HUDEP-2 (cell line): ENCODE data around the gene TSPAN4.

ENCODE experiments used
- DNase-seq, 76 experiments: peaks; one replicate each; lab custom pipeline; 2025; ENCODE audit not compliant: unreplicated experiment in 76 of 76; lab: John Stamatoyannopoulos, UW

The TSPAN4 gene, protein sequence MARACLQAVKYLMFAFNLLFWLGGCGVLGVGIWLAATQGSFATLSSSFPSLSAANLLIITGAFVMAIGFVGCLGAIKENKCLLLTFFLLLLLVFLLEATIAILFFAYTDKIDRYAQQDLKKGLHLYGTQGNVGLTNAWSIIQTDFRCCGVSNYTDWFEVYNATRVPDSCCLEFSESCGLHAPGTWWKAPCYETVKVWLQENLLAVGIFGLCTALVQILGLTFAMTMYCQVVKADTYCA

DNA sequence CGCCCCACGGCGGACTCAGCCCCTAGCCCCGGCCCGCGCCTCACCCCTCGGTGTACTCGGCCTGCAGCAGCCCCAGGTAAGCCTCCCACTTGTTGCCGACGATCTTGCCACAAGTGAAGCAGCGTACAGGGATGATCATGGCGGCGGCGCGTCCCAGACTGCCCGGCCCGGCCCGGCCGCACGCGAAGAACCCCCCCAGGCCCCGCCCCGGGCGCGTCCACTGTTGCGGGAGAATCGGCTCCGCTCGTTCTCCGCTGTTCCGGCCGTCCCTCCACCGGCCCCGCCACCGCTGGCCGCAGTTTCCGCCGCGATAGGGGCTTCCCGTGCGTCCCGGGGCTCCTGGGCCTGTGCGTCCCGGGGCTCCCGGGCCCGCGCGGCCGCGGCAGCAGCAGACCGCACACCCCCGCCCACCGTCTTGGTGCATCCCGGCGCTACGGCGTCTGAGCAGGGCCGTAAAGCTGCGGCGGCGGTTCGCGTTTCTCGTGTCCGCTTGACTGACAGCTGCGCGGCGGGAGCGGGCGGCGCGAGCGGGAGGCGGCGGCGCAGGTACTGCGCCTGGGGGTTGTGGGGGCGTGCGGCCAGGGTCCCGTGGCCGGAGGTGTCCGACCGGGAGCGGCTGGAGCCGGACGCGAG lies at the start of gene TSPAN4, which contains the start of gene POLR2L:
TSS of gene TSPAN4 (plus strand) at position 483 of the 633 bp plus-strand sequence. CDS start 7,453 bp downstream, outside the sequence.
TSS of gene POLR2L (minus strand) at position 160 of the 633 bp plus-strand sequence. CDS start at position 139, 21 bp downstream.
- DNase-seq = peak in 75 of 76 experiments; percentile 25 to 97 (median 78)

DNA sequence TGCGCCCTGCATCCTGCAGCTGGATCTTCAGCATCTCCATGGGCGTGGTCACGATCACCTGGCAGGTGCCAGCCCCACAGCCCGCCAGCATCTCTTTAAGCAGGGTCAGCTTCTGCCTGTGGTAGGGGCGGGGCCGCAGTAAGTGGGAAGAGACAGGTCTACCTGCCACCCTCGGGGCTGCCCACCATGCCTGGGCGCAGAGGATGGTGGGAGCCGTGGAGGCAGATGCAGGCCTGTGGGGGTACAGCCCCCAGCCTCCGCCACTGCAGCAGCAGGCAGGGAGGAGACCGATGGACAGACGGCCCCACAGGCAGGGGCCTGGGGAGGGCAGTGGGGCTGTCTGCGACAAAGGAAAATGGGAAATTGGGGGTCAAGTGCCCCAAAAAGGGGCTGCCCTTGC lies 49.8 kb upstream of the TSPAN4 start:
- DNase-seq = no peak

DNA sequence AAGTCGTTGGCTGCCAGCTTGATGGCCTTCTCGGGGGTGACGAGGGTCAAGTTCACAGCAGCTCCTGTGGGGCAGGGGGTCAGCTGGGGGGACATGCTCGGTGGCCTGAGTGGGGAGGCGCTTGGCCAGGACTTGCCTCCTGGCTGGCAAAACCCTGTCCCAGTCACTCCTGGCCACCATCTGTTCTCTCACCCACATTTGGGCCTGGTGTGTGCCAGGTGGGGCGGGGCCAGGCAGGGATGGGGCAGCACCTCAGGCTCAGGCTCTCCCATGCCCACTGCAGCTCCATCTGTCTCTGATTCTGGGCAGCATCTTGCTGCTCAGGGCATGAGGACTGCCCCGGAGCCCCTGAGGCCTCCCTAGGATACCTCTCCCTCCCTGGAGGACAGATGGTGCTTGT lies 49.1 kb upstream of the TSPAN4 start:
- DNase-seq = no peak

DNA sequence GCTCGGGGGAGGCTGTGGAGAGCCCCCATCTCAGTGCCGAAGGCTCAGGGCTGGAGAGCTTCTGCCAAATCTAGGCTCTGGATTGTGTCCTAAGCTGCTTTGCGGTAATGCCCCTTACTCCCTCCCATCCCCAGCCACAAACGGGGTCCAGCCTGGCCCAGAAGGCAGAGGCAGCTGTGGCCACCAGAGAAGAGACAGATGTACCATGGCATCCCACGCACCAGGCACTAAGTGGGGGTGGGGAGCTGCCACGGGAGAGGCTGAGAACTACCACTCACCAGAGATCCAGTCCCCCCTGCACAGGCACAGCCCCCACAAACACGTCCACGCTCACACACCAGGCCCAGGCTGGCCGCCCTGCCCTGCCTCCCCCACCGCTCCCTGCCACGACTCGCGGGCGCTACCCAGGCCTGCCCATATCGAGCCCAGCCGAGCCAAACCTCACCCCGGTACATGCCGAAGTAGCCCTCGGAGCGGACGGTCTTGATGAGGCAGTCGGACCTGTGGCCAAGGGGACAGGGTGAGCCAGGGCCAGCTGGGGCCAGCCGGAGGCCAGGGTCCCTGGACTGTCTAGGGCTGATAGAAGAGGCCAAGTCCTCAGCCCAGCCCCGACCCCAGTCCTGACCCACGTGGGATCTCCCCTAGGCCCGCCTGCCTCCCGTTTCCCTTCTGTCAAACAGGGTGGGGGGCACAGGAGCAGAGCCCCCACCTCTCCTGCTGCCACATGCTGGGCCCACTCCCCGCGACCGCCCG lies 48.5 kb upstream of the TSPAN4 start:
- DNase-seq = no peak

DNA sequence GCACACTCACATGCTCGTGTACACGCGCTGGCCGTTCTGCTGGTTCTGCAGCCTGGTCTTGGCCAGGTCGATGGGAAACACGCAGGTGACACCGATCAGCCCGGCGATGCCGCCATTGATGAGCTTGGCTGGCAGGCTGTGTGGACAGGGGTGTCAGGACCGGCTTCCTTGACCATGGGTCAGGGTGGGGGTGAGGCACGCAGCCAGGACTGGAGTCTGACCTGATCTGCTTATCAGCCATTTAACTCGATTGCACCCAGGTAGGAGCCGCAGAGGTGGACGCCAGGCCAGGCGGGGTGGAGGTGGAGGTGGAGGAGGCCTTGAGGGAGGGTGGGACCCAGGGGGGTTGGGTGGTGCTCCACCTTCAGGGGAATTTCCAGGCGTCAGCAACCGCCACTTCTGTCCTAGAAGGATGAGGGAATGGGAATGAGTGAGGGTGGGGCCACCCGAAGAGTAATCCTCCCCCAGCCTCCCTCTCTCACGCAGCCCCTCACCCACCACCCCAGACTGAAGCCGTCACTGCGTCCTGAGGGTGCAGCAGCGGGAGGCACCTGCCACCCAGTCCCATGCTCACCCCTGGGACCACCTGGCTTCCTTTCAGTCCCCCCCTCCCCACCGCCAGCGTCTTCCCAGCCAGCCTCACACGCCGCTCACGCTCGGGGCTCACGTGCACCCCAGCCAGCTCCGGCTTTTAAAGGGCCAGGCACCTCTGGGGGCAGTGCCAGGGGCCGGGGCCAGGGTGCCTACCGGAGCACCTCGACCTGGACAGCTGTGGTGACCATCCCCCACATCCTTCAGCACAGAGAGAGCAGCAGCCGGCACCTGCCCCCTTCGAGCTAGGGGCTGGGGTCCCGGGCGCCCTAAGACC lies 47.7 kb upstream of the TSPAN4 start:
- no peak for DNase-seq

DNA sequence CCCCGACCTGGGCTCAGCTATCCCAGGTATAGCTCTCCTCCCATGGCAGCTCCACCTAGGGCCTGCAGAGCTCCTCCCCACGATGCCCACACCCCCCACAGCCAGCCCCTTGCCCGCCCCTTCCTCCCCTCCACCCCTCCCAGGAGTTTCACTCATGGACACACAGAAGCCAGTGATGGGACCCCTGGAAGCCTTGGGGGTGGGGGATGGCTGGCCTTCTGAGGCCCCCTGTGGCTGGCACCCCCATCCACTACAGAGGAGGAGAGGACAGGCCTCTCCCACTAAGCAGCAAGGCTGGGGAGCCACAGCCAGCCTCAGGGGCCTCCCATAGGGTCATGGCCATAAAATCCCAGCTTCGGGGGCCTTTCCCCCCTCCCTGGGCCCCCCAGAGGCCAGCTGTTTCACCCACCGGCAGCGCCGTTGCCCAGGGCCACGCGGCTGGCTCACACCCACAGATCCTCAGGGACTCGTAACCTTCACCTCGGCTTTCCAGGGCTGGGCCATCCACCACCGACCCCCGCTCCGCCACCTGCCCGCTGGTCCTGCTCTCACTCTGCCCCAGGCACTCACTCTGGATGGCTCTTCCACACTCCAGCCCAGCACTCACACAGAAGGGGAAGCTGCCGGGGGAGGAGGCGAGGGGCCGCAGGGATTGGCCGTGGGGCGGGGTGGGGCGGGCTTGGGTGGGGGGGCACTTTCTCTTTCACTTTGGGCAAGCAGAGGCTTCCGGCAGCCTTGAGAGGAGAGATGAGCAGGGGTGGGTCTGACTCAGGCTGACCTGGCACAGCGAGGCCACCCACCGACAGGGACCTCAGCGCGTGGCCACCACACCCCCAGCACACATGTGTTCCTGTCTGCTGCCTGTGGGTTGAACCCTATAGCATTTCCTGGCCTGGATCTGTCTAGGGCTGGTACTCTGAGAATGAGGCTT lies 46.8 kb upstream of the TSPAN4 start:
- DNase-seq = peak in 61 of 76 experiments; percentile 6 to 82 (median 59)

DNA sequence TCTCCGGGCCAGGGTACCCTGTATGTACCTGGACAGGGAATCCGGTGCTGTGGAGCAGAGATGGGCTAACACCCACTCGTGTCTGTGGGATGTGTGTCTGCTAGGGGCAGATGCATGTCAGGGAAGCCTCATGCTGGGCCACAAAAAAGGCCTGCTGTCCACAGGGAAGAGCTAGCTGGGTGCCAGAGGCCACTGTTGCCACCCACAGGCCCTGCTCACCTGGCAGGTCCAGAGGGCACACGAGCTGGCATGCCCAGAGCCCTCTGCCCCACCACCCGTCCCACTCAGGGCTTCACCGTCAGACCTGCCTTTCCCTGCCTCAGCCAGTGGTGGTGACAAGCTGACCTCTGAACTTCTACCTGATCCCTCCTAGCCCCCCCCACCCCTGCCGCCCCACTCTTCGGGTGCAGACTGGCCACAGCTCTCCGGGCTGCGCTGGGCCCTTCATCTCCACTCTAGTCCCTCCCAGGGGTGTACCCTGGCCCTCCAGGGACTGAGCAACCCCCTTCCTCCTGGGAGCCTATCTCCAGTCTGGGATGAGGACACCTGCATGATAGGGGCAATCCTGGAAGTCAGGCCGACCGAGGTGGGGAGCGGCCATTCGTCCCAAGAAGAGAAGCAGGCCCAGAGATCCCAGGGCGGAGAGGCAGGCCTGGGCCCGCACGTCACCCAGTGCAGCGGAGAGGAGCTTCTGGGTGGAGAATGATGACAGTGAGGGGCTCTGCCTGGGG lies 45.9 kb upstream of the TSPAN4 start:
- DNase-seq = no peak

DNA sequence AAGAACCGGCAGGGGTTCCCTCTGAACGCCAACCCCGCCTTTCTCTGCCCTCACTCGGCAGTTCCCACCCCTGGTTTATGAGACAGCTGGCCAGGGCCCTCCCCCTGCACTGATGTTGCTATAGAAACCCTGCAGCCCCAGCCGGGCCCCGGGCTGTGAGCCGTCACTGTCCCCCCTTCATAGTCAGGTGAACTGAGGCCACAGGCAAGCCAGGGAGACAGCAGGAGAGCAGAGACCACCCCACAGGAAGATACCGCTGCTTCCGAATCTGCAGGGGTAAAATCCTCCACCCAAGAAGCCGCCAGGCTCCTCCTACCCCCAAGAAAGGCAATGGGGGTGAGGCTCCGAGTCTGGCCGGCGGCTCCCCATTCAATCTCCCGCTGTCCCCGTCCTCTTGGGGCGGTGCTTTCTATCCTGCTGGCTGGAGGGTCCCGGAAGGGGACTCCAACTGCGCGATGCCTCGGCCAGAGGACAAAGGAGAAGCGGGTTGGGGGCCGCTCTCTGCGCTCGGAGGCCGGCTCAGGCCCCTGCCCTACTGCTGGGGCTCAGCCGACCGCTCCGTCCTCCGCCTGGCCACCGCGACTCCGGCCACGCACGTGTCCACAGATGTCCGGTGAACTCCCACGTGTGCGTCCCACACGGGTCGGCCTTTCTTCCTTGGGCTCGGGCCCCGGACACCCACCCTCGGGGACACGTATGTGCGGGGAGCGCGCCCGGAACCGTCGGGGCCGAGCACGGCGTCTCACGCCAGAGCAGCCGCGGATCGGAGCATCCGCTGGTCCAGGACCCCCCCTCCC lies 45.2 kb upstream of the TSPAN4 start:
- peak in 57 of 76 experiments; percentile 6 to 76 (median 54) for DNase-seq

DNA sequence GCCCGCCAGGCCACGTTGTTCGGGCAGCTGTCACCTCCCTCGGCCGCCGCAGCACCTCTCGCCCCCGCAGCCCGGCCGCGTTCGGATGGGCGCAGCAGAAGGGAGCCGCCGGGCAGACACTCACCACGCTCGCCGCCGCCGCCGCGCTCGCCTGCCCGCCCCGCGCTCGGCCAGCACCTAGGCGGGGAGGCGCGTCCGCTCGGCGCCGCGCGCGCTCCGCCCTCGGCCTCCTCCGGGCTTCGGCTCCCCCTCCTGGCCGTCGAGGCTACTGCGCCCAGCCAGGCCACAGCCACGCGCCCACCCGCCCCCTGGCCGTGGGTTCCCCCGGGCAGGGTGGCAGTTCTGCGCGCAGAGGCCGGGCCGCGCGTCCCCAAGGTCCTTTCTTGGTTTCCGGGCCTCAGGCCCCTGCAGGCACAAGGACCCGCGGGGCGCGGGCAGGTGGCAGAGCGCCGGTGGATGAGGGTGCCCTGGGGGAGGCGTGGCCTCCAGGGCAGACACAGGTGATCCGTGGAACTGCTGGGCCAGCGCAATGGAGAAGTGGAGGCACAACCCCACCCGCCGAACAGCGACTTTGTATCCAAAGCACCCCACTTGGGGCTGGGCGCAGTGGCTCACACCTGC lies 44.4 kb upstream of the TSPAN4 start, which contains the start of gene SLC25A22:
TSS of gene SLC25A22 (minus strand) at position 189 of the 621 bp plus-strand sequence. CDS start 3,275 bp downstream, outside the sequence.
- peak in 68 of 76 experiments; percentile 16 to 85 (median 60) for DNase-seq

DNA sequence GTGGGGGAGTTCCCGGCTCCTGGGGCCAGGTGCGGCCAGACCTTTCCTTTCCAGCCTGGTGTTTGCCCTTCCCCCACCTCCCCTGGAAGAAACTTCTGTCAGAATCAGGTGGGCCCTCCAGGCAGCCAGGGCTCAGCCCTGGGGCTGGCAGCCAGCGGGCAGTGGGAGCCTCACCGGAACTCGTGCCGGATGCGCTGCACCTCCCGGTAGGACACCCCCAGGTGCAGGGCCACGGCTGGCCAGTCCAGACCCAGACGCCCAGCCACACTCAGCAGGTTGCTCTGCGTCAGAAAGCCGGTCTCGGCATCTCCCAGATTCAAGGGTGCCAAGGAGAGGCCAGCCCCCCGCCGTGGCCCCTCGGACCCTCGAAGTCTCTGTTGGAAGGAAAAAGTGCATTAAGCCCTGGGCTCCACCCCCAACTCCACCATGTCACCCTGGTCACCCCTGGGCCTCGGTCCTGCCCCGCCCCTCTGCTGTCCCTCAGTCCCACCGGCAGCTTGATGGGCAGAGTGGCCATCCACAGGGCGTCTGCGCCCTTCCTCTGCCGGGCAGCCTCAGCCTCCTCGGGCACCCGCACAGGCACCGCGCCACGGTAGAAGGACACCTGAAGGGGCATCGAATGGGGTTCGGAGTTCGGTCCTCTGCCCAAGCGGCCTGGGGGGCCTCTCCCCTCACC lies 42.9 kb upstream of the TSPAN4 start:
- DNase-seq = no peak

DNA sequence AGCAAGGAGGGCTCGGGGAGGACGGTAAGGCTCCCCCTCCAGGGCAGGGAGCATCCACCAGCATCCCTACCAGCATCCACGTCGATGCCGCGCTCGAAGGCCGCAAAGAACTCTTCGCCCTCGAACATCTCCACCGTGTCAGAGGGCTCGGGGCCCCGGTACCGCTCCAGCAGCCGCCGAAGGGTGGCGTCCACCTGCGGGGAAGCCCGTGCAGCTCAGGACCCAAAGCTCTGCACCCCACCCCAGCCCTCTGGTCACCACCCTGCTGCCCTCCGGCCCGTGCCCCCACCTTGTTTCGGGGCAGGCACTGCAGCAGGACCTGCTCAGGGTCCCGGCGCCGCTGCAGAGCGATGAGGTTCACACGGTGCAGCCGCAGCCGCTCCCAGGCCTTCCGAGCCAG lies 42.2 kb upstream of the TSPAN4 start:
- DNase-seq = no peak

- DNase-seq = no peak
These were observed 41.4 kb upstream of the TSPAN4 start for GRCh38 chr11:801097-801780.

- no peak for DNase-seq
These were observed 40.5 kb upstream of the TSPAN4 start for GRCh38 chr11:802018-802617.

DNA sequence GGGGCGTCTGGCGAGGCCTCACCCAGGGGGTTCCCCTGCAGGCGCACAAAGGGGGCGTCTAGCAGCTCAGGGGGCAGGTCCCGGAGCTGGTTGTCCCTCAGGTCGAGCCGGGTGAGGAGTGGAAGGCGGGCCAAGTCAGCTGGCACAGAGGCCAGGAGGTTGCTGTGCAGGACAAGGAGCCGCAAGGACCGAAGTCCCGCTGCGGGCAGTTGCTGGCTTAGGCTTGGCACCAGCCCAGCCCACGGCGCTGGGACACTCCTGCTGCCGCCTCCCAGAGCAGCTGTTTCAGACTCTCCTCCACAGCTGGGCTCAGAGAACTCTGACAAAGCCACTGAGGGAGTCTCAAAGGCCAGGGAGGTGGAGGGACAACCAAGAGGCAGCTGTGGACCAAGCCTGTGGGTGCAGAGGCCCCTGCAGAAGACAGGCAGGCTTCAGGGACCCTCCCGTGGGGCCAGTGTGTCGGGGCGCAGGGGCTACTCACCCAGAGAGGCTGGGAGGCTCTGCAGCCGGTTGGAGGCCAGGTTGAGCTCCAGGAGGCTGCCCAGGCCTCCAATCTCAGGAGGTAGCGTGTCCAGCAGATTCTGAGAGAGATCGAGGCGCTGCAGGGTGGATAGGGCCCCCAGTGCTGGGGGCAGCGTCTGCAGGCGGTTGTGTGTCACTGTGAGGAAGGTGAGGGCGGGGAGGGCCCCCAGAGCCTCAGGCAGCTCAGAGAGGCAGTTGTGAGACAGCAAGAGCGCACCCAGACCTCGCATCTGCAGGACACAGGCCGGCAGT lies 39.8 kb upstream of the TSPAN4 start:
- DNase-seq = no peak

DNA sequence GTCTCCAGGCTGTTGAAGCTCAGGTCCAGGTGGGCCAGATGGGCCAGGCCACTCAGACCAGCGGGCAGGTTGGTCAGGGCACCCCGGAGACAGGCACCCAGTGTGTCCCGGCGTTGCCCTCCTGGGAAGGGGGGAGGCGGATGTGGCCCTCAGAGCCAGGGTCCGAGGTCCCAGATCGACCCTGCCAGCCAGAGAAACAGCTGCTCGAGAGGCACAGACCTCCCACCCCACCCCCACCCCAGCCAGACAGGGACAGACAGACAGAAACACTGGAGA lies 39.2 kb upstream of the TSPAN4 start:
- no peak for DNase-seq
